ENCODE data around the gene OTUB2.

Gene OTUB2

GRCh38 chr14:94041551-94042346, 15.6 kb downstream of the OTUB2 start:
- DNase-seq, result no peak

GRCh38 chr14:94042433-94043091, 16.4 kb downstream of the OTUB2 start:
- no peak for DNase-seq

- DNase-seq, result no peak
These were observed 17.1 kb downstream of the OTUB2 start for GRCh38 chr14:94043111-94043755.

GRCh38 chr14:94043756-94044475, 17.8 kb downstream of the OTUB2 start:
- no peak for DNase-seq

GRCh38 chr14:94044476-94045091, 18.4 kb downstream of the OTUB2 start:
- DNase-seq, result no peak

GRCh38 chr14:94045101-94045500, 19.0 kb downstream of the OTUB2 start:
- DNase-seq, result no peak

- DNase-seq, result no peak
These were observed 19.6 kb downstream of the OTUB2 start for GRCh38 chr14:94045563-94046345.

GRCh38 chr14:94046696-94047250, 20.6 kb downstream of the OTUB2 start:
- no peak for DNase-seq

- no peak for DNase-seq
These were observed 21.4 kb downstream of the OTUB2 start for GRCh38 chr14:94047581-94047980.

GRCh38 chr14:94048691-94049624, 22.8 kb downstream of the OTUB2 start:
- no peak for DNase-seq

- DNase-seq, result no peak
These were observed 23.5 kb downstream of the OTUB2 start for GRCh38 chr14:94049625-94050023.

- no peak for DNase-seq
These were observed 24.2 kb downstream of the OTUB2 start for GRCh38 chr14:94050231-94050880.

- DNase-seq, result peak in 1 of 2 experiments; percentile 11
These were observed 25.0 kb downstream of the OTUB2 start for GRCh38 chr14:94051115-94051514.

- no peak for DNase-seq
These were observed 25.6 kb downstream of the OTUB2 start for GRCh38 chr14:94051779-94052178.

- peak; percentile 16 to 31 for DNase-seq
These were observed 26.1 kb downstream of the OTUB2 start for GRCh38 chr14:94052199-94052598.

- DNase-seq, result no peak
These were observed 26.5 kb downstream of the OTUB2 start for GRCh38 chr14:94052662-94053061.

- no peak for DNase-seq
These were observed 28.3 kb downstream of the OTUB2 start for GRCh38 chr14:94054401-94054800.

GRCh38 chr14:94054936-94055335, 28.8 kb downstream of the OTUB2 start:
- DNase-seq, result no peak

GRCh38 chr14:94056579-94057308, 30.6 kb downstream of the OTUB2 start:
- DNase-seq, result no peak
